GM21529 (cell line): ENCODE results near the gene RBM10.
"Not testable (repeated sequence)": the region's sequence is repeated elsewhere in the genome, so short reads cannot be mapped to it uniquely, and the experiment has no call there.

Source experiments
- ATAC-seq: cut with Tn5 transposase; IDR thresholded peaks from one replicate; pipeline ENCODE4 v1.9.1; 2021; ENCODE audit not compliant: unreplicated experiment

Gene RBM10, protein sequence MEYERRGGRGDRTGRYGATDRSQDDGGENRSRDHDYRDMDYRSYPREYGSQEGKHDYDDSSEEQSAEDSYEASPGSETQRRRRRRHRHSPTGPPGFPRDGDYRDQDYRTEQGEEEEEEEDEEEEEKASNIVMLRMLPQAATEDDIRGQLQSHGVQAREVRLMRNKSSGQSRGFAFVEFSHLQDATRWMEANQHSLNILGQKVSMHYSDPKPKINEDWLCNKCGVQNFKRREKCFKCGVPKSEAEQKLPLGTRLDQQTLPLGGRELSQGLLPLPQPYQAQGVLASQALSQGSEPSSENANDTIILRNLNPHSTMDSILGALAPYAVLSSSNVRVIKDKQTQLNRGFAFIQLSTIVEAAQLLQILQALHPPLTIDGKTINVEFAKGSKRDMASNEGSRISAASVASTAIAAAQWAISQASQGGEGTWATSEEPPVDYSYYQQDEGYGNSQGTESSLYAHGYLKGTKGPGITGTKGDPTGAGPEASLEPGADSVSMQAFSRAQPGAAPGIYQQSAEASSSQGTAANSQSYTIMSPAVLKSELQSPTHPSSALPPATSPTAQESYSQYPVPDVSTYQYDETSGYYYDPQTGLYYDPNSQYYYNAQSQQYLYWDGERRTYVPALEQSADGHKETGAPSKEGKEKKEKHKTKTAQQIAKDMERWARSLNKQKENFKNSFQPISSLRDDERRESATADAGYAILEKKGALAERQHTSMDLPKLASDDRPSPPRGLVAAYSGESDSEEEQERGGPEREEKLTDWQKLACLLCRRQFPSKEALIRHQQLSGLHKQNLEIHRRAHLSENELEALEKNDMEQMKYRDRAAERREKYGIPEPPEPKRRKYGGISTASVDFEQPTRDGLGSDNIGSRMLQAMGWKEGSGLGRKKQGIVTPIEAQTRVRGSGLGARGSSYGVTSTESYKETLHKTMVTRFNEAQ

DNA sequence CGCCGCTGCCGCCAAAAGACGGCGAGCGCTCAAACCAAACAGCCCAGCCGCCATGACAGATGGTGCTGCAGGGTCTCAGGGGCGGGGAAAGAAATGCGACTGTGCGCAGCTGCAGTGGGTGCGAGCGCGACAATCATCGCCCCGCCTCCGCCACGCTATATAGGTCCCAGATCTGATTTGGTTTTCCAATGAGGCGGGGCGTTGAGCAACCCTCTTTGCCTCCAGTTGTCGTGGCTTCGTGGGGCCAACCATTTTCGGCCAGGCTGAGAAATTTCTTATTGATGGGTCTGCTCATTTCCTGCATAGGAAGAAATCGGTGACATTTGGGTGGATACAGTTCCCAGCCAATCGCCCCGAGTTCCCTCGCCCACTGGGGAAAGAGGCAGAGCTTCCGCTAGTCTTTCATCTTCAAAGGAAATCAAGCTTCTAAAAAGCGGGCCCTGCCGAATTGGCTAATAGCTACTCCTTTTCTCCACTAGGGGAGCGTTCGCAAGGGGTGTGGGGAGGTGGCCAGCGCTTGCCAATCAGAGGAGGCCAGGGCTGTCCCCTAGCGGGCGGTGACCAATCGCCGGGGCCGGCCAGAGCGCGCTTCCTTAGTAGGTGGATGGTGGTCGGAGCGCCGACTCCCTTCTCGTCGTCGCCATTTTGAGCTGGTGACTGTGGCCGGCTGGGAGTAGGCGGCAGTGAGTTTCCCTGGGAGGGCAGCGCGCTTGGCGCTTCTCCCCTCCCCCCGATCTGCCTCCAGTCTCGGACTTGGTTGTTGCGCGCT lies at the start of gene RBM10, which contains the start of gene NDUFB11:
Gene RBM10 (plus strand): TSS at position 596 of the 769 bp plus-strand sequence. CDS start 2,261 bp downstream, outside the sequence.
Gene NDUFB11 (minus strand): TSS at position 77 of the 769 bp plus-strand sequence. CDS start 23 bp downstream, at position 54.
- ATAC-seq = peak; percentile 89

DNA sequence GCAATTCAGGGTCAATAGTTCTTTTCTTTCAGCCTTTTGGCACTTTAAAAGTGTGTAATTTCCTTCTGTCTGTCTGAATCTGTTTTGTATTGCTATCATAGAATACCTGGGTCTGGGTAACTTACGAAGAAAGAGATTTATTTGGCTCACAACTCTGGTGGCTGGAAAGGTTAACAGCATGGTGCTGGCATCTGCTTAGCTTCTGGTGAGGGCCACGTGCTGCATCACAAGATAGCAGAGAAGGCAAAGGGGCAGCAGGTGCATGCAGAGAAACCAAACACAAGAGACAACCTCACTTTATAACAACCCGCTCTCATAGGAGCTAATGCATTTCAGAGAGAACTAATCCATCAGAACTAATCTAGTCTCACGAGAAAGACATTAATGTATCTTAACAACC lies 48.0 kb upstream of the RBM10 start:
- ATAC-seq = no peak

DNA sequence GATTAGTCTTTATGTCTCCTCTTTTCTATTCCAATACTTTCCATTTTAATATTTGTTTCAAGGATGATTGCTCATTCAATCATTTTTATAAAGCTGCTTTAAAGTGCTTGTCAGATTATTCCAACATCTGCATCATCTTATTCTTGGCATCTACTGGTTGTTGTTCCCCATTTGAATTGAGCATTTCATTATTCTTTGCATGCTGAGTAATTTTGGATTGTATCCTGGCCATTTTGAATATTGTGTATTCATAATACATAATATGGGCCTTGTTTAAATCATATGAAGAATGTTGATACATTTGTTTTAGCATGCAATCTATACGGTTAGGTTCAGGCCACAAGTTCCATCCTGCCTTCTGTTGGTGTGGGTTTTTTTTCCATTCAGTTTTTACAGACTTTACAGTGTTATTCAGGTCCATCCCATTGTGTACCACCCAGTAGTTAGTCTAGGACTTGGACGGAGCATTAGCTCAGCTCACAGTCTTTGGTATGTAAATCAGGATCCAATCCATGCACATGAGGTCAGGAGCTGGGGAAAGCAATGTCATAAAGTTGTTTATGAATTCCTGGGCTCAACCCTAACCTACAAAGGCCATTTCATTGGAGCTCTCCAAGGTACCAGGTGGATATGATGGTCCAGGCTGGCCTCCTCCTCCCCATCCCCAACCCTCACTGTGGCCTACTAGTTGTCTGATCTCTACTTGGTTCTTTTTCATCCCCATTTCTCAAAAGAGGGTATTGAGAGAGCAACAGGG lies 46.5 kb upstream of the RBM10 start:
- no peak for ATAC-seq

DNA sequence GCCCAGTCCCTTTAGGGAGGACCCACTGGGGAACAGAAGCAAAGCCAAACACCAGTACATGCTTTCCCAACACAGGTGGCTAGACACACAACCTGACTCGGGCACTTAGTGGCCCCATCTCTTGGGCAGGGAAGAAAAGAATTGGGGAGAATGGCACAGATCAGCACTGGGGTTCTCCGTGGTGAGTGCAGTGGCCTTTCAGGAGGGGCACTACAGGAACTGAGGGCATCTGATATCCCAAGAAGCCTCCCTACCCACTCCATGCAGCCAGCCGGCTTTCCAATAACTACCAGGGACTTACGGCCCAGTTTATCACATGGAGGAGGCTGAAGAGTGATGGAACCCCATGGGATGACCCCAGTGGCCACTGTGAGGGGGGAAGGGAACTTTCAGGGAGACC lies 43.8 kb upstream of the RBM10 start:
- ATAC-seq = no peak

DNA sequence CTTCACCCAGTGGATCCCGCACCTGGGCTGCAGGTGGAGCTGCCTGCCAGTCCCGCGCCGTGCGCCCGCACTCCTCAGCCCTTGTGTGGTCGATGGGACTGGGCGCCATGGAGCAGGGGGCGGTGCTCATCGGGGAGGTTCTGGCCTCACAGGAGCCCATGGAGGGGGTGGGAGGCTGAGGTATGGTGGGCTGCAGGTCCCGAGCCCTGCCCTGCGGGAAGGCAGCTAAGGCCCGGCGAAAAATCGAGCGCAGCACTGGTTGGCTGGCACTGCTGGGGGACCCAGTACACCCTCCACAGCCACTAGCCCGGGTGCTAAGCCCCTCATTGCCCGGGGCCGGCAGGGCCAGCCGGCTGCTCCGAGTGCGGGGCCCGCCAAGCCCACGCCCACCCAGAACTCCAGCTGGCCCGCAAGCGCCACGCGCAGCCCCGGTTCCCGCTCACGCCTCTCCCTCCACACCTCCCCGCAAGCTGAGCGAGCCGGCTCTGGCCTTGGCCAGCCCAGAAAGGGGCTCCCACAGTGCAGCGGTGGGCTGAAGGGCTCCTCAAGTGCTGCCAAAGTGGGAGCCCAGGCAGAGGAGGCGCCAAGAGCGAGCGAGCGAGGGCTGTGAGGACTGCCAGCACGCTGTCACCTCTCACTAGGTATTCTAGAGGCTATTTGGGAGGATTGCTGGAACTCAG lies 33.9 kb upstream of the RBM10 start:
- ATAC-seq = not testable (repeated sequence)

DNA sequence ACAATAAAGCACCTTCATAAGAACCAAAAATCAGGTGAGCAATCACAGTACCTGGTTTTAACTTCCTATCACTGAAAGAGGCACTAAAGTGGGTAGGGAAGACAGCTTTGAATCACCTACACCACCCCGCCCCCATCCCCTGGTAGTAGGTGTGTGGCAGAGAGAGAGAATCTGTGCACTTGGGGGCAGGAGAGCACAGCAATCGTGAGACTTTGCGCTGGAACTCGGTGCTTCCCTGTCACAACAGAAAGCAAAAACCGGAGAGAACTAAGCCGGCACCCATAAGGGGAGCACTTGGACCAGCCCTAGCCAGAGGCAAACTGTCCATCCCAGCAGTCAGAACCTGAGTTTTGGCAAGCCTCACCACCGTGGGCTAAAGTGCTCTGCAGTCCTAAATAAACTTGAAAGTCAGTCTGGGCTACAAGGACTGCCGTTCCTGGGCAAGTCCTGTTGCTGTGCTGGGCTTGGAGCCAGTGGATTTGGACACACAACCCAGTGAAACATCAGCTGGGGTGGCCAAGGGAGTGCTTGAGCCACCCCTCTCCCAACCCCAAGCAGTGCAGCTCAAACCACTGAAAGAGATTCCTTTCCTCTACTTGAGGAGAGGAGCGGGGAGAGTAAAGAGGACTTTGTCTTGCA lies 32.6 kb upstream of the RBM10 start:
- no peak for ATAC-seq

DNA sequence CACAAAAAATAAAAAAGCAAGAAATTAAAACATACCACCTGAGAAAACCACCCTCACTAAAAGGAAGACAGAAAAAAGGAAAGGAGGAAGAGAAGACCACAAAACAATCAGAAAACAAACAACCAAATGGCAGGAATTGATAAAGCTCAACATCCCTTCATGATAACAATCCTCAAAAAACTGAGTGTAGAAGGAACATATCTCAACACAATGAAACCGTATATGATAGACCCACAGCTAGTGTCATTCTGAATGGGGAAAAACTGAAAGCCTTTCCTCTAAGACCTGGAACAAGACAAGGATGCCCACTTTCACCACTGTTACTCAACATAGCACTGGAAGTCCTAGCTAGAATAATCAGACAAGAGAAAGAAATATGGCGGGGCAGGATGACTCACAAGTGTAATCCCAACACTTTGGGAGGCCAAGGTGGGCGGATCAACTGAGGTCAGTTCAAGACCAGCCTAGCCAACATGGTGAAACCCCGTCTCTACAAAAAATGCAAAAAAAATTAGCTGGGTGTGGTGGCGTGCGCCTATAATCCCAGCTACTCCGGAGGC lies 28.4 kb upstream of the RBM10 start:
- not testable (repeated sequence) for ATAC-seq

DNA sequence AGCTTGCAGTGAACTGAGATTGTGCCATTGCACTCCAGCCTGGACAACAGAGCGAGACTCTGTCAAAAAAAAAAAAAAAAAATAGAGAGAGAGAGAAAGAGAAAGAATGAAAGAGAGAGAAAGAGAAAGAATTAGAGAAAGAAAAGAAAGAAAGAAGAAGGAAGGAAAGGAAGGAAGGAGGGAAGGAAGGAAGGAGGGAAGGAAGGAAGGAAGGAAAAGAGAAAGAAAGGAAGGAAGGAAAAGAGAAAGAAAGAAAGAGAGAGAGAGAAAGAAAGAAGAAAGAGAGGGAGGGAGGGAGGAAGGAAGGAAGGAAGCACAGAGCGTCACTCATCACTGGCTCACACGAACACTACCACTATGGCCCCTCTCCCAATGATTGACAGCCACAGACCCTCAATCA lies 20.6 kb upstream of the RBM10 start:
- not testable (repeated sequence) for ATAC-seq

DNA sequence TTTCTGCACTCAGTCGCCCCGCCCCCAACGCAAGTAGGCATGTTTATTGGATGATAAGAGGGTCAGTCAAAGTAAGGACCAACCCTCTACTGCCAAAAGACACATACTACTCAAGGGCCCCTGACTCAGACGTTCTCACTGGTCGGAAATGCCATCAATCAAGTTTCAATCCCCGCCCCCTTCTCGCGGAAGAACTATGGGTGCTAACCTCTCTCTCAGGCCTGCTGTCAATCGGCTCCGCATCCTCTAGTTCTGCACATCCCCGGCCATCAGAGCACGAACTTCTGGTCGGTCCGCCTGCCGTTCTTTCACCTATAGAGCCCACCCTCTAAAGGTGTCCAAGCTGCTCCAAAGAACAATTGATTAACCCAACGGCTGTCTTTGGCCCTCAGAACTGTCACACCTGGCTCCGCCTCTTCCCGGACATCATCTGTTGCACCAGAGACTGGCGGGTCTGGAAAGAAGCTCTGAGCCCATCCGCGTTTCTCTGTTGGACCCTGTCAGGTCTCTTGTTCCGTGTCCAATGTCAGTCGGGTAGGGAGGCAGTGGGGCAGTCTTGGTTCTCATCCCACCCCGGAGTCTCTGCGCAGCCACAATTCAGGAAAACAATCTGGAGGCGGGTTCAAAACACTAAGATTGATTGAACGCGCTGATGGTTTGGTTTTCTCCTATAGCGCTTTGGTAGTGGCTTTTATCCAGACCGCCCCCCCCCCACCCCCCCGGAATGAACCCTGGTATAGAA lies 15.7 kb upstream of the RBM10 start:
- peak; percentile 97 for ATAC-seq

DNA sequence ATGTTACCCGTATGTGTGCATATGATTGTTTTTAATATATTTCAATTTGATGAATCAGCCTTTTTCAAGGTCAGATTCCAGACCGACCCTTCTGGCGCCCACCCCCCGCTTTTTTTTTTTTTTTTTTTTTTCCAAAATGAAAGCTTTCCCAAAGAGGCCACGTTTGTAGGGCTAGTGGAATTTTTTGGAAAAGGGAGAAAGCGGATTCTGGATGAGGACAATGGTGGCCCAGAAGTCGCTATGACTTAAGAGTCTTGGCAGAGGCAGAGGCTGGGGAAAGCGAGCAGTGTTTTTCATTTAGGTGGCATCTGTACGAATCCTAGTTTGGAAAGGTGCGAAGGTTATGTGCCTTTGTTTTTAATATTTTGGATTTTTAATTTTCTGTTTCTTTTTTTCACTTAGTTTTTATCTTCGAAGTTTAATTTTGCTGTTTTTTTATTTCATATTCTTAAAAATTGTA lies 15.1 kb upstream of the RBM10 start:
- ATAC-seq = no peak

DNA sequence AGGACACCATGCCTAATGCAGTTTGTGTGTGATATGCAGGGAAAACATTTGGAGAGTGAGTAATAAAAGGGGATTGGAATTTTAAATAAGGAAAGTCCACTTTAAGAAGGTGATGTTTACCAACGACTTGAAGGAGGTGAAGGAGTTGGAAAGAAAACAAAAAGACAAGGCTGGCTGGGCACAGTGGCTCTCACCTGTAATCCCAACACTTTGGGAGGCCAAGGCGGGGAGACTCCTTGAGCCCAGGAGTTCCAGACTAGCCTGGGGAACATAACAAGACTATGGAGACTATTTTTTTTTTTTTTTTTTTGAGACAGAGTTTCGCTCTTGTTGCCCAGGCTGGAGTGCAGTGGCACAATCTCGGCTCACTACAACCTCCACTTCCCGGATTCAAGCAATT lies 11.5 kb upstream of the RBM10 start:
- ATAC-seq = no peak

DNA sequence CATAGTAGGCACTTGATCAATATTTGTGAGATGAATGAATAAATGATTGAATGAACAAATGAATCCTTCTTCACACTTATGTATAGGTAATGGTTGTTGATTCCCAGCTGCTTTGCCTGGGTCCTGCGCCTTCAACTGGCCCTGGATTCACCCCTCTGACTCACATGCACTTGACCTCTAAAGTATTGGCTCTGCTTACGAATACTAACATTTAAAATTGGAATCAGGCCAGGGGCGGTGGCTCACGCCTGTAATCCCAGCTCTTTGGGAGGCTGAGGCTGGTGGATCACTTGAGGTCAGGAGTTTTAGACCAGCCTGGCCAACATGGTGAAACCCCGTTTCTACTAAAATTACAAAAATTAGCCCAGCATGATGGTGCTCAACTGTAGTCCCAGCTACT lies 9.4 kb upstream of the RBM10 start:
- ATAC-seq = not testable (repeated sequence)

DNA sequence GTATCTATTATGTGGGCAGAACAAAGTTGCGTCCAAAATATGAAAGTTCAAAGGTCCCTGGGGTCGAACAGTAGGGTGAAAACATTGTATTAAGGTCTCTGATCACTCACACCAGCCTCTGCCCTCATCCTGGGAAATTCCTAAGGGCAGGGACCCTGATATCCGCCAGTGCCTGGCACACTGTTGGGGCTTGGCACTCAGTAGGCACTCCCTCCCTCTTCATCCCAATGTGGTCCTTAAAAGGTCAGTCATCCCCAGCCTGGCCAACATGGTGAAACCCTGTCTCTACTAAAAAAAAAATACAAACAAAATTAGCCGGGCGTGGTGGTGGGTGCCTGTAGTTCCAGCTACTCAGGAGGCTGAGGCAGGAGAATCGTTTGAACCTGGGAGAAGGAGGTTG lies 6.8 kb upstream of the RBM10 start:
- ATAC-seq = no peak

DNA sequence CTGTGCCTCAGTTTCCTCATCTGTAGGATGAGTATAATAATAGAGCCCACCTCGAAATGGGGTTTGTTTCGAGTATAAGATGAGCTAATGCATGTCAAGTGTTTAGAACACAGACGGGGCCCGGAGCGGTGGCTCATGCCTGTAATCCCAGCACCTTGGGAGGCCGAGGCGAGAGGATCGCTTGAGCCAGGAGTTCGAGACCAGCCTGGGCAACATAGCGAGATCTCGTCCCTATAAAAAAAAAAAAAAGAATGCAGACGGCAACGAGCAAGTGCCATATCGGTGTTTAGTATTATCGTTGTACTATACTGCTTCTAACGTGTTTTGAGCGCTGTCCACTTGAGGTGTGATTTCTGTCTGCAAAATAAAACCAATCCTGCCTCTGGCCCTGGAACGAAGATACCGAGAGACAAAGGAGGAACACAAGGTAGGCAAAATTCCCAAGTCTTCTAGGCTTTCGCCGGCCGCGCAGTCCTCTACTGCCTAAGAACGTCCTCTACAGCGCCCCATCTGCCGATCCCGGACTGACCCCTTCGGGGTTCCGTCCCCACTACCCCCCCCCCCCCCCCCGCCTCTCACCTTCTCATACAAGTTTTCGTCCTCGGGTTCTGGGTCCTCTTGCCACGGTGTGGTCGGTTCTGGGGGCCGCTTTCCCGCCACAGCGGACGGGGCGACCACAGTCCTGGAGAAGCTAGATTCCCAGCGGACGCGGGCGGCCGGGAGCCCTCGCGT lies 961 bp upstream of the RBM10 start:
- ATAC-seq = peak; percentile 8

DNA sequence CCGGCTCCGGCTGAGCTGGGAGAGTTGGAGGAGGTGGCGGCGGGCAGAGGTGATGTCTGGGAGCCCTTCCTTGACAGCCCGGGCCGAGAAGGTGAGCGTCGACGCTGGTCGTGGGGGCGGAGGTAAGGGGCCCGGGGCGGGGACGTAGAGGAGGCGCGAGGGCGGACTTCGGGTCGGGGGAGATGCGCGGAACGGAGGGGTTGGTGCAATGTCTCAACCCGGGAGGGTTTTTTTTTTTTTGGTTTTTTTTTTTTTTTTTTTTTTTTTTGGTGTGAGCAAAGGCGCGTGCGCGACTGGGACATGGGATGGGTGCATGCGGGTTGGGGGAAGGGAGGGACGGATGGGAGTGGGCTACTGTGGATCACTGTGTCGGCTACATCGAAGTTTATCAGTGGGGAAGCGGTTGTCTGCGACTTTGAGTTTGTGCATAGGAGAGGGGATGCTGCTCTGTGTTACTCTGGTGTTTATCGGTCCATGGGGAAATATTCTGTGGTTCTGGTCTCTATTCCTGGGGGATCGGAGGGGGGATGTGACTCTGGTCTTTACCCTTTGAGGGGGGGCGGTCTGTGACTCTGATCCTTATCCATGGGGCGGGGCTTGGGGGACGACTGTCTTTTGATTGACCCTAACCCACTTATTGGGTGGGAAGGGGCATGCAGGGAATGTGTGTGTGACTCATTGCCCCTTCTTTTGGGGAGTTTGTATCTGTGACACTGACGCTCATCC lies 537 bp downstream of the RBM10 start:
- no peak for ATAC-seq

DNA sequence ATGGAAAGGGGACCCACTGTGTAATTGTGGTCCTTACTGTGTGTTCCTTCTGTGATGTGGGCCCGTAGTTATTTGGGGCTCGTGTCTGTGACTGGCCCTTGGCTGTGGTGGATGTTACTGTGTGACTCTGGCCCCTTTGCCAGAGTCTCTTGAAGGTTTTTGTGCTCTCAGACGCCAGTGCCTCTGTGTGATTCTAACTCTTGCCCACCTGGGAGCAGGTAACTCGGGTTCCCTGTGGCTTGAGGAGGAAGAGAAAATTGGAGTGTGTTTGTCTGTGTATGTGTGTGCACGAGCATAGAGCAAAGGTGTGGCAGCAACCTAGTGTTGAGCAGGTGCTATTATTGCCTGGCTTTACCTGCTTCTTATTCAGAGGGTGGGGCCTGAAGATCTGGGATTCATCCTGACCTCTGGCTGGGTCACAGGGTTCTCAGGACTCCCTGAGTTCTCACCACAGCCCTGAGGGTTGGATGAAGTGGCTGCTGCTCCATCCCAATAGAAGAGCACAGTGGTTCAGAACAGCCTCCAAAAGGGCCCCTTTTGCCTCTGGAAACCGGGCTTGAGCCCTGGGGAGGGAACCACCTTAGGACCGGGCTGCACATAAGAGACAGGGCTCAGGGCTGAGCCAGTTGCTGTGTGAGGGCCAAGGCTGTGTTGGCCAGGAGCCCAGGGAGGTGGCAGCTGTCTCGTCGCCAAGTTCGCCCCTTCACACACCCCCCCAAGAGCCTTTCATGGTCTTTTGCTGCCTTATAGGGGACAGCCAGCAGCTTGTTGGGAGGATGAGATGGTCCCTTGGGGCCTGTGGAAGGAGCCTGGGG lies 1.3 kb downstream of the RBM10 start:
- no peak for ATAC-seq
